ENCODE measurements around the gene CPT1B. TPM values are rescaled to one million over a fixed set of nuclear protein-coding genes. Genes with fewer than 3 reads are reported as not detected.
A peak's percentile ranks its signal among the peaks of the same experiment; 100 is the strongest.
"Not testable (repeated sequence)": the region's sequence is repeated elsewhere in the genome, so short reads cannot be mapped to it uniquely, and the experiment has no call there.

The CPT1B gene
- total RNA-seq, 1 donor from 2014 or later = 81.2 TPM

- Mint-ChIP-seq H3K4me3 (no peak overlapping the region), H3K4me1 (peaks cover 6% of the 10 kb centered on the region), H3K27ac (ENCODE audit: unreplicated experiment) (no peak overlapping the region), H3K36me3 (ENCODE audit: low read depth) (peaks cover 4% of the 10 kb centered on the region), H3K27me3 (ENCODE audit: low read depth) (peaks cover 6% of the 10 kb centered on the region), H3K9me3 (no peaks in the 10 kb centered on the region)
- no peak for TF ChIP-seq CTCF (conservative IDR thresholded peaks at IDR 0.05)
- no peak for DNase-seq (ENCODE audit: low read depth, low spot score)
Observed at GRCh38 chr22:50521710-50522109, 56.5 kb downstream of the CPT1B start.

DNA sequence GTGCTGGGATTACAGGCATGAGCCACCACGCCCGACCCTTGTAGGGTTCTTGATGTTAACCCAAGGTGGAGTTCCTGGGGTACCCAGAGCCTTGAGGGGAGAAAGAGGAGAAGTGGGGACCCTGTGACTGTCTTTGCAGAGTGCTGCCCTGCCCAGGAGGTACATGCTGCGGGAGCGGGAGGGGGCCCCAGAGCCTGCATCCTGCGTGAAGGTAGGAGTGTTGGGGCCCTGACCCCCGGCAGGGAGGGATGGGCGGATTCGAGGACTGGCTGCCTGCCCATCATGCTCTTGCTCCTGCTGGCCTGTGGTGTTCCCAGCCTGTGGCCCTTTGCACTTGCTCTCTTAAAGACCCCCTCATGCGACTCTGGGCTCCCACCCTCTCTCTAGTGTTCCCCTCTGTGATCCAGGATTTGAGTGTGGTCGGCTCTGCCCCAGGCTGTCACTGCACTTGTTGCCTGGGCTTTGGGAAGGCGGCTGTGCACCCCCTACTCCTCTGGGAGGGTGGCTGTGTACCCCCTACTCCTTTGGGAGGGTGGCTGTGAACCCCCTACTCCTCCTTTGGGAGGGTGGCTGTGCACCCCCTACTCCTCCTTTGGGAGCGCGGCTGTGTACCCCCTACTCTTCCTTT is 57.3 kb downstream of the CPT1B start:
- Mint-ChIP-seq H3K27me3 (ENCODE audit: low read depth) (peaks cover 5% of the 10 kb centered on the region), H3K36me3 (ENCODE audit: low read depth) (peaks cover 4% of the 10 kb centered on the region), H3K4me3 (no peak overlapping the region), H3K4me1 (peaks cover 6% of the 10 kb centered on the region), H3K27ac (ENCODE audit: unreplicated experiment) (no peak overlapping the region), H3K9me3 (no peaks in the 10 kb centered on the region)
- DNase-seq (ENCODE audit: low read depth, low spot score) = no peak
- no peak for TF ChIP-seq CTCF (conservative IDR thresholded peaks at IDR 0.05)

GRCh38 chr22:50520184-50520583 is 58.0 kb downstream of the CPT1B start:
- H3K4me1 Mint-ChIP-seq; H3K27ac Mint-ChIP-seq (ENCODE audit: unreplicated experiment); H3K36me3 Mint-ChIP-seq (ENCODE audit: low read depth); H3K9me3 Mint-ChIP-seq; H3K27me3 Mint-ChIP-seq (ENCODE audit: low read depth); DNase-seq (ENCODE audit: low read depth, low spot score): not testable (repeated sequence)
- peak overlapping the region; percentile 59 for H3K4me3 Mint-ChIP-seq

DNA sequence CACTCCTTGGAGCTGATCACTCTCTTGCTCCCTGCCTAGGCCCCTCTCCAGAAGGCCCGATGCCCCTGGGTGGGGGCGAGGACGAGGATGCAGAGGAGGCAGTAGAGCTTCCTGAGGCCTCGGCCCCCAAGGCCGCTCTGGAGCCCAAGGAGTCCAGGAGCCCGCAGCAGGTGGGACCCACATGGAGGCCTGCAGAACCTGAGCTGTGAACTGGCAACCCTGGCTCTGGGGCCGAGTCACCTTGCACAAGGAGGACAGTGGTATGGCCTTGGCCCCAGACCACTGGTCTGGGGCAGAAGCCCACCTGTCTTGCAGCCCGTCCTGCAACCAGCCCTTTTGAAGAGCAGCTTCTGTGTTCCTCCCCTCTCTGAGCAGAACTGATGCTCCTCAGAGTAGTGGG is 59.1 kb downstream of the CPT1B start:
- Mint-ChIP-seq H3K36me3 (ENCODE audit: low read depth) (no peaks in the 10 kb centered on the region), H3K9me3 (no peaks in the 10 kb centered on the region), H3K4me3 (no peak overlapping the region), H3K4me1 (no peaks in the 10 kb centered on the region), H3K27me3 (ENCODE audit: low read depth) (no peaks in the 10 kb centered on the region), H3K27ac (ENCODE audit: unreplicated experiment) (no peak overlapping the region)
- DNase-seq (ENCODE audit: low read depth, low spot score) = no peak
- no peak for TF ChIP-seq CTCF (conservative IDR thresholded peaks at IDR 0.05)

Other genes with a start within 250 kb of the CPT1B start
- 54.8 and 55.9 TPM in 2 replicates for gene PPP6R2, start 235.1 kb downstream of the CPT1B start, total RNA-seq
- gene SBF1, start 103.4 kb downstream of the CPT1B start, total RNA-seq = 116 and 130 TPM in 2 replicates
- 1.7 TPM in 2 replicates for gene ADM2, start 96.9 kb downstream of the CPT1B start, total RNA-seq
- gene MIOX, start 91.6 kb downstream of the CPT1B start, total RNA-seq = 0.30 and 0.35 TPM in 2 replicates
- gene LMF2, start 70.7 kb downstream of the CPT1B start, total RNA-seq = 76.6 and 82.9 TPM in 2 replicates
- 114 and 116 TPM in 2 replicates for gene NCAPH2, start 70.2 kb downstream of the CPT1B start, total RNA-seq
- 2.3 and 4.2 TPM in 2 replicates for gene SCO2, start 52.8 kb downstream of the CPT1B start, total RNA-seq
- gene TYMP, start 48.4 kb downstream of the CPT1B start, total RNA-seq = 0.86 and 1.2 TPM in 2 replicates
- 0.05 and 0.07 TPM in 2 replicates for gene KLHDC7B, start 32.5 kb downstream of the CPT1B start, total RNA-seq
- not detected in 2 replicates for gene SYCE3, start 15.5 kb downstream of the CPT1B start, total RNA-seq
- gene CHKB, start 4.4 kb upstream of the CPT1B start, total RNA-seq = 88.1 and 91.3 TPM in 2 replicates
- 30.4 and 31.8 TPM in 2 replicates for gene MAPK8IP2, start 22.4 kb upstream of the CPT1B start, total RNA-seq
- gene ARSA, start 49.7 kb upstream of the CPT1B start, total RNA-seq = 14.6 and 16.1 TPM in 2 replicates
- 15.2 and 15.4 TPM in 2 replicates for gene SHANK3, start 94.4 kb upstream of the CPT1B start, total RNA-seq
- gene ACR, start 159.8 kb upstream of the CPT1B start, total RNA-seq = 0.34 TPM in 1 of 2 replicates, not detected in the other
- 45.3 and 52.9 TPM in 2 replicates for gene RABL2B, start 205.2 kb upstream of the CPT1B start, total RNA-seq